Loucy (cell line): ENCODE data around the gene ZNF598.

Experiments used
- H2AFZ ChIP-seq: fragments of 200-600 bp; sonication (generic); 2 replicates; pipeline ENCODE4 v1.6.0; 2016; ENCODE audit warnings: antibody characterized with exemption, mild to moderate bottlenecking, low read length, moderate library complexity
- H3F3A ChIP-seq: fragments of 200-600 bp; 2 replicates; pipeline ENCODE4 v1.6.0; 2016; ENCODE audit warnings: antibody characterized with exemption, low read depth, mild to moderate bottlenecking
- H3K27me3 ChIP-seq: fragments of 200-600 bp; sonication (generic); 2 replicates; pipeline ENCODE4 v1.6.1; 2014; ENCODE audit warnings: low read length, mild to moderate bottlenecking; ENCODE audit not compliant: insufficient read depth, poor library complexity, severe bottlenecking
- H3K36me3 ChIP-seq: fragments of 200-600 bp; sonication (generic); 2 replicates; pipeline ENCODE4 v1.6.1; 2016; ENCODE audit warnings: low read length; ENCODE audit not compliant: insufficient read depth
- H3K4me1 ChIP-seq: fragments of 200-600 bp; sonication (generic); 2 replicates; pipeline ENCODE4 v1.5.1; 2014; ENCODE audit warnings: low read length, mild to moderate bottlenecking; ENCODE audit not compliant: insufficient read depth, poor library complexity, severe bottlenecking
- H3K4me2 ChIP-seq: fragments of 200-600 bp; sonication (generic); 2 replicates; pipeline ENCODE4 v1.6.0; 2014; ENCODE audit warnings: antibody characterized with exemption, low read length, low read depth, mild to moderate bottlenecking; ENCODE audit not compliant: poor library complexity, severe bottlenecking
- H3K4me3 ChIP-seq: fragments of 200-600 bp; sonication (generic); 2 replicates; pipeline ENCODE4 v1.5.1; 2014; ENCODE audit warnings: low read length, mild to moderate bottlenecking, mixed read lengths; ENCODE audit not compliant: poor library complexity, severe bottlenecking
- H3K79me2 ChIP-seq: fragments of 200-600 bp; sonication (generic); 2 replicates; pipeline ENCODE4 v1.6.1; 2014; ENCODE audit warnings: low read length; ENCODE audit not compliant: insufficient read depth
- H3K9ac ChIP-seq: fragments of 200-600 bp; sonication (generic); 2 replicates; pipeline ENCODE4 v1.6.0; 2014; ENCODE audit warnings: mild to moderate bottlenecking, low read depth, low read length, moderate library complexity; ENCODE audit not compliant: poor library complexity, severe bottlenecking
- H3K9me2 ChIP-seq: fragments of 200-600 bp; sonication (generic); replicated peaks from 2 replicates; pipeline ENCODE4 v1.6.1; 2016; ENCODE audit warnings: low read depth, low read length, mixed read lengths
- H3K9me3 ChIP-seq: fragments of 200-600 bp; sonication (generic); 2 replicates; pipeline ENCODE4 v1.6.1; 2014; ENCODE audit warnings: mild to moderate bottlenecking, antibody characterized with exemption, low read length, low read depth; ENCODE audit not compliant: insufficient read depth
- H4K20me1 ChIP-seq: fragments of 200-600 bp; sonication (generic); 2 replicates; pipeline ENCODE4 v1.6.0; 2014; ENCODE audit warnings: antibody characterized with exemption, low read length, mild to moderate bottlenecking; ENCODE audit not compliant: insufficient read depth, poor library complexity, severe bottlenecking
- CTCF ChIP-seq: fragments of 200-600 bp; sonication (generic); conservative IDR thresholded peaks from 2 replicates; pipeline ENCODE4 v1.5.1; 2014; ENCODE audit warnings: mild to moderate bottlenecking, antibody characterized with exemption, low read length
- EZH2phosphoT487 ChIP-seq: fragments of 200-600 bp; IDR thresholded peaks from 2 replicates; pipeline ENCODE4 v1.6.1; 2018; ENCODE audit warnings: antibody characterized with exemption, mild to moderate bottlenecking, moderate library complexity, borderline replicate concordance

Gene ZNF598

GRCh38 chr16:1997494-1998359, 11.9 kb downstream of the ZNF598 start:
- no peak for TF ChIP-seq CTCF
- no peaks in the 10 kb centered on the region for H3K9me2 ChIP-seq
- H3K4me2 ChIP-seq = no peak overlapping the region
- H3K9ac ChIP-seq = no peak overlapping the region
- no peaks in the 10 kb centered on the region for H4K20me1 ChIP-seq
- H2AFZ ChIP-seq = no peak overlapping the region
- H3F3A ChIP-seq = no peaks in the 10 kb centered on the region
- H3K27me3 ChIP-seq = no peaks in the 10 kb centered on the region
- no peaks in the 10 kb centered on the region for H3K79me2 ChIP-seq
- no peaks in the 10 kb centered on the region for H3K9me3 ChIP-seq
- peaks cover 24% of the 10 kb centered on the region; the same call in 1 of the 2 replicates for H3K36me3 ChIP-seq
- H3K4me1 ChIP-seq = no peaks in the 10 kb centered on the region
- H3K4me3 ChIP-seq = no peak overlapping the region

- H3K4me2 ChIP-seq = no peak overlapping the region
- H4K20me1 ChIP-seq = no peaks in the 10 kb centered on the region
- H3K27me3 ChIP-seq = no peaks in the 10 kb centered on the region
- H3K9ac ChIP-seq = no peak overlapping the region
- no peaks in the 10 kb centered on the region for H3K79me2 ChIP-seq
- TF ChIP-seq EZH2phosphoT487 = no peak
- TF ChIP-seq CTCF = no peak
- no peaks in the 10 kb centered on the region for H3F3A ChIP-seq
- no peaks in the 10 kb centered on the region for H3K9me3 ChIP-seq
- H3K4me3 ChIP-seq = no peak overlapping the region
- no peaks in the 10 kb centered on the region for H3K4me1 ChIP-seq
- no peaks in the 10 kb centered on the region for H3K9me2 ChIP-seq
- no peak overlapping the region for H2AFZ ChIP-seq
- peaks cover 3% of the 10 kb centered on the region; the same call in 1 of the 2 replicates for H3K36me3 ChIP-seq
Observed at GRCh38 chr16:1993731-1994131, 15.9 kb downstream of the ZNF598 start.

- no peaks in the 10 kb centered on the region for H3K4me1 ChIP-seq
- H3K9ac ChIP-seq = no peak overlapping the region
- no peak overlapping the region for H3K4me3 ChIP-seq
- peaks cover 3% of the 10 kb centered on the region; the same call in 1 of the 2 replicates for H3K36me3 ChIP-seq
- no peaks in the 10 kb centered on the region for H4K20me1 ChIP-seq
- no peaks in the 10 kb centered on the region for H3K27me3 ChIP-seq
- H3F3A ChIP-seq = no peaks in the 10 kb centered on the region
- no peaks in the 10 kb centered on the region for H3K79me2 ChIP-seq
- no peaks in the 10 kb centered on the region for H3K9me2 ChIP-seq
- TF ChIP-seq CTCF (no peak), EZH2phosphoT487 (no peak)
- no peak overlapping the region for H2AFZ ChIP-seq
- no peaks in the 10 kb centered on the region for H3K9me3 ChIP-seq
- H3K4me2 ChIP-seq = no peak overlapping the region
Observed at GRCh38 chr16:1992704-1993317, 16.8 kb downstream of the ZNF598 start.
